Pancreas (tissue), 10 donors: Measurements from ENCODE around the gene TDRKH. TPM values are rescaled to one million over a fixed set of nuclear protein-coding genes. Genes with fewer than 3 reads are reported as not detected.

Source experiments
- ATAC-seq, 4 donors: fragments of 200-7000 bp; cut with Tn5 transposase; one replicate each; pipeline versions ENCODE4 v1.8.0 to v1.9.1; 2020; ENCODE audit warnings: mild to moderate bottlenecking in 4 of 4, moderate library complexity in 4 of 4
- DNase-seq, 6 donors: peaks; one replicate each; pipeline ENCODE4 v3.0.0-alpha.2; 2020
- FAIRE-seq: peaks from 2 replicates; lab custom pipeline; 2012; peaks lifted over from hg19 to GRCh38; lab: Jason Lieb, UNC
- H3K27ac ChIP-seq, 4 donors: fragments of 200-600 bp; sonication (generic); 1 replicate in 3 of 4; 2 replicates in 1 of 4; pipeline versions ENCODE4 v1.5.0 to v1.8.0; 2020
- H3K27me3 ChIP-seq, 4 donors: fragments of 200-600 bp; one replicate each; pipeline ENCODE4 v1.8.0; 2021
- H3K36me3 ChIP-seq, 3 donors: fragments of 200-600 bp; sonication (generic) in 1 of 3; one replicate each; pipeline versions ENCODE4 v1.5.0 to v1.8.0; 2020 to 2021
- H3K4me1 ChIP-seq, 3 donors: fragments of 200-600 bp; one replicate each; pipeline ENCODE4 v1.8.0; 2021
- H3K4me3 ChIP-seq, 4 donors: fragments of 200-600 bp; sonication (generic) in 2 of 4; one replicate each; pipeline versions ENCODE4 v1.5.0 to v1.8.0; 2020 to 2021
- H3K9me3 ChIP-seq, 4 donors: fragments of 200-600 bp; one replicate each; pipeline ENCODE4 v1.8.0; 2021
- CTCF ChIP-seq, 4 donors: fragments of 200-600 bp; sonication (generic) in 3 of 4; IDR thresholded peaks; one replicate each; pipeline versions ENCODE4 v1.5.0 to v1.8.0; 2021; ENCODE audit warnings: antibody characterized with exemption in 4 of 4
- WGBS, 2 donors: extraction: QIAGEN DNeasy Blood & Tissue Kit; methylation state at CpG; one replicate each; pipeline ENCODE4 v1.1.7; 2013; 5-methylcytosine and 5-hydroxymethylcytosine counted together
- intact Hi-C, 3 donors: fragments of 100-400 bp; cut with DNase I; formaldehyde crosslinking; loops; one replicate each; pipeline versions ENCODE4 v1.11.1 to v1.14.2; 2022
- polyA plus RNA-seq, 2 donors: library from polyadenylated mRNA; stranded (reverse); fragments of 200-250 nt; gene quantifications; one replicate each; pipeline ENCODE4 v1.2.3, GENCODE V29; 2013
- total RNA-seq, 6 donors: library from RNA; stranded (reverse); fragmentation: NEBNext Ultra II Directional in 4 of 6; extraction: Animal tissue kit (Norgen Biotek cat#: 25700) in 4 of 6; gene quantifications; one replicate each; pipeline versions ENCODE4 v1.2.1 to v1.2.4, GENCODE V29; 2021 to 2023
- donor health status: healthy with polysubstance abuse.
- donor health status: DM: no; HTN: no; CAD: no; lungs with moderate emphysema.
- donor health status: DM: no; HTN: no; CAD: no.
- donor health status: control.
- donor health status: control.
- donor health status: Bipolar disorder and iron deficiency.
- donor health status: DM: yes; HTN: yes; CAD: no.
- donor health status: DM: no; HTN: no; CAD: no.
- donor health status: DM: no; HTN: no; CAD: no.
- donor health status: DM: yes; HTN: yes; CAD: no.

The TDRKH gene
- total and polyA plus RNA-seq, 8 donors = 2.6 to 7.5 (median 3.7) TPM

GRCh38 chr1:151723726-151724370, 66.5 kb downstream of the TDRKH start:
- no peaks in the 10 kb centered on the region for H3K9me3 ChIP-seq
- FAIRE-seq = no peak
- peak in 1 of 6 donors; percentile 1 for DNase-seq
- H3K27ac ChIP-seq = no peak overlapping the region
- no peaks in the 10 kb centered on the region for H3K36me3 ChIP-seq
- intact Hi-C loops = no loop called here
- no peaks in the 10 kb centered on the region for H3K27me3 ChIP-seq
- WGBS, 2 donors = 45 to 56% methylated on average over 3 of the region's 3 CpGs
- peaks cover 0 to 20% (median 8%) of the 10 kb centered on the region in 3 donors for H3K4me1 ChIP-seq
- TF ChIP-seq CTCF (IDR thresholded peaks at IDR 0.05) = no peak
- H3K4me3 ChIP-seq = no peak overlapping the region
- no peak for ATAC-seq

Other genes starting within 250 kb of the TDRKH start
- gene SNX27, start 178.4 kb downstream of the TDRKH start, total RNA-seq = 10 to 100 TPM; 10.2 to 23.4 (median 13.0) TPM
- gene SNX27, start 178.4 kb downstream of the TDRKH start, polyA plus RNA-seq = 1 to 10 TPM; 5.9 to 6.5 TPM
- 1 to 10 TPM; 1.1 to 8.6 (median 3.6) TPM for gene CELF3, start 73.7 kb downstream of the TDRKH start, total RNA-seq
- gene CELF3, start 73.7 kb downstream of the TDRKH start, polyA plus RNA-seq = 10 to 100 TPM; 39.2 to 76.3 TPM
- gene RIIAD1, start 69.0 kb downstream of the TDRKH start, total RNA-seq = under 1 TPM in 4 of 6 donors, not detected in 2; 0.56 to 0.69 (median 0.63) TPM
- 1 to 10 TPM; 3.7 to 7.5 TPM for gene RIIAD1, start 69.0 kb downstream of the TDRKH start, polyA plus RNA-seq
- gene MRPL9, start 27.0 kb downstream of the TDRKH start, total RNA-seq = 10 to 100 TPM; 21.8 to 27.9 (median 24.6) TPM
- 10 to 100 TPM; 47.0 to 61.9 TPM for gene MRPL9, start 27.0 kb downstream of the TDRKH start, polyA plus RNA-seq
- under 1 TPM; 0.15 to 0.52 (median 0.26) TPM for gene LINGO4, start 14.9 kb upstream of the TDRKH start, total RNA-seq
- gene LINGO4, start 14.9 kb upstream of the TDRKH start, polyA plus RNA-seq = under 1 TPM; 0.27 to 0.89 TPM
- 10 to 100 TPM; 11.9 to 28.8 (median 23.1) TPM for gene RORC, start 41.3 kb upstream of the TDRKH start, total RNA-seq
- gene RORC, start 41.3 kb upstream of the TDRKH start, polyA plus RNA-seq = 10 to 100 TPM; 17.1 to 36.7 TPM
- 1 to 10 TPM in 1 of 6 donors, under 1 TPM in 5; 0.35 to 1.2 (median 0.59) TPM for gene C2CD4D, start 49.3 kb upstream of the TDRKH start, total RNA-seq
- gene C2CD4D, start 49.3 kb upstream of the TDRKH start, polyA plus RNA-seq = under 1 TPM; 0.40 to 0.68 TPM
- gene THEM5, start 63.2 kb upstream of the TDRKH start, total RNA-seq = under 1 TPM in 1 of 6 donors, not detected in 5; 0.17 TPM
- gene THEM5, start 63.2 kb upstream of the TDRKH start, polyA plus RNA-seq = not detected
- gene THEM4, start 119.0 kb upstream of the TDRKH start, total RNA-seq = 10 to 100 TPM in 1 of 6 donors, 1 to 10 TPM in 5; 6.1 to 11.3 (median 8.0) TPM
- gene THEM4, start 119.0 kb upstream of the TDRKH start, polyA plus RNA-seq = 10 to 100 TPM; 17.8 to 27.8 TPM
- gene S100A10, start 203.4 kb upstream of the TDRKH start, total RNA-seq = 100 to 1,000 TPM in 2 of 6 donors, 10 to 100 TPM in 4; 34.3 to 211 (median 74.6) TPM
- 100 to 1,000 TPM; 203 to 269 TPM for gene S100A10, start 203.4 kb upstream of the TDRKH start, polyA plus RNA-seq
- 100 to 1,000 TPM in 2 of 6 donors, 10 to 100 TPM in 4; 23.6 to 291 (median 61.9) TPM for gene S100A11, start 246.5 kb upstream of the TDRKH start, total RNA-seq
- gene S100A11, start 246.5 kb upstream of the TDRKH start, polyA plus RNA-seq = 100 to 1,000 TPM; 239 to 433 TPM